GM21515 (cell line): ENCODE measurements around the gene BECN2.
"Not testable (repeated sequence)": the region's sequence is repeated elsewhere in the genome, so short reads cannot be mapped to it uniquely, and the experiment has no call there.

ENCODE experiments used
- ATAC-seq: cut with Tn5 transposase; IDR thresholded peaks from one replicate; pipeline ENCODE4 v1.9.1; 2021; ENCODE audit not compliant: unreplicated experiment

Gene BECN2

GRCh38 chr1:241976229-241976628 is 18.7 kb downstream of the BECN2 start:
- no peak for ATAC-seq

- no peak for ATAC-seq
Observed at GRCh38 chr1:241979071-241979470, 21.5 kb downstream of the BECN2 start.

GRCh38 chr1:241979926-241980325 is 22.4 kb downstream of the BECN2 start:
- no peak for ATAC-seq

- ATAC-seq: peak; percentile 63
Observed at GRCh38 chr1:241985787-241986186, 28.2 kb downstream of the BECN2 start.

DNA sequence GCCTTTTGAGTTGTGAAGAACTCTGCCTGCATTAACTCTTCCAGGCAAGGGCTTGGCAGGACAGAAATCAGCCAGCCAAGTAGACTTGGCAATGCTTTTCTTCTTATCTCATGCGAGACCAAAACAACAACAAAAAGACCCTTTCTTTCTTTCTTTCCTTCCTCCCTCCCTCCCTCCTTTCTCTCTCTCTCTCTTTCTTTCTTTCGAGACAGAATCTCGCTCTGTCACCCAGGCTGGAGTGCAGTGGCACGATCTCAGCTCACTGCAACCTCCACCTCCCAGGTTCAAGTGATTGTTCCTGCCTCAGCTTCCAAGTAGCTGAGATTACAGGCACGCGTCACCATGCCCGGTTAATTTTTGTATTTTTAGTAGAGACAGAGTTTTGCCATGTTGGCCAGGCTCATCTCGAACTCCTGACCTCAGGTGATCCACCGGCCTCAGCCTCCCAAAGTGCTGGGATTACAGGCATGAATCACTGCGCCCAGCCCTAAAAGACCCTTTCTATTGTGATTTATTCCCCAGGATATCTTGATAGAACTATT is 30.9 kb downstream of the BECN2 start:
- ATAC-seq: not testable (repeated sequence)

- no peak for ATAC-seq
Observed at GRCh38 chr1:241990040-241990439, 32.5 kb downstream of the BECN2 start.

DNA sequence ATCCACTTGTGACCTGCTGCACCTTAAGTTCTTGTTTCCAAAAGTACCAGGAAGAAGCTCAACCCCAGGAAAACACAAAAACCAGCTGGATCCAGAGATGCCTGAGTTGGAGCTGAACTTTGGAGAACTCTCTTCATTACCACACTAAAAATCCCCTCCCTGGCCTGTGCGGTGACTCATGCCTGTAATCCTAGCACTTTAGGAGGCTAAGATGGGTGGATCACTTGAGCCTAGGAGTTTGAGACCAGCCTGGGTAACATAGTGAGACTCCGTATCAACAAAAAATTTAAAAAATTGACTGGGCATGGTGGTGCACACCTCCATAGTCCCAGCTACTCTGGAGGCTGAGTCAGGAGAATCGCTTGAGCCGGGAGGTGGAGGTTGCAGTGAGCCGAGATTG is 35.2 kb downstream of the BECN2 start:
- no peak for ATAC-seq

DNA sequence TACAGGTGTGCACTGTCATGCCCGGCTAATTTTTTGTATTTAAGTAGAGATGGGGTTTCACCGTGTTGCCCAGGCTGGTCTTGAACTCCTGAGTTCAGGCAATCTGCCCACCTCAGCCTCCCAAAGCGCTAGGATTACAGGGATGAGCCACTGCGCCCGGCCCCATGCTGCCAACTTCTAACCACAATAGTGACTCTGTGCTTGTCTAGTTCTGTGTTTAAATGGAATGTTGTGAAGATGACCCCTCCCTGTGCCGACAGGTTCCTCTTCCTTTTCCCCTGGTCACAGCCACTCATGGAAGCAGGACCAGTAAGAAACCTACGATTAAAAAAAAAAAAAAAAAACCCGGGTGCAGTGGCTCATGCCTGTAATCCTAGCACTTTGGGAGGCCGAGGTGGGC is 36.6 kb downstream of the BECN2 start:
- no peak for ATAC-seq

- ATAC-seq: no peak
Observed at GRCh38 chr1:241997401-241997998, 39.9 kb downstream of the BECN2 start.

GRCh38 chr1:241998412-241998921 is 40.9 kb downstream of the BECN2 start:
- ATAC-seq: peak; percentile 81

GRCh38 chr1:241999026-241999425 is 41.5 kb downstream of the BECN2 start, which contains the start of gene MAP1LC3C:
MAP1LC3C (minus strand) TSS chr1:241999098; CDS start chr1:241999008, 90 bp downstream.
- ATAC-seq: no peak

DNA sequence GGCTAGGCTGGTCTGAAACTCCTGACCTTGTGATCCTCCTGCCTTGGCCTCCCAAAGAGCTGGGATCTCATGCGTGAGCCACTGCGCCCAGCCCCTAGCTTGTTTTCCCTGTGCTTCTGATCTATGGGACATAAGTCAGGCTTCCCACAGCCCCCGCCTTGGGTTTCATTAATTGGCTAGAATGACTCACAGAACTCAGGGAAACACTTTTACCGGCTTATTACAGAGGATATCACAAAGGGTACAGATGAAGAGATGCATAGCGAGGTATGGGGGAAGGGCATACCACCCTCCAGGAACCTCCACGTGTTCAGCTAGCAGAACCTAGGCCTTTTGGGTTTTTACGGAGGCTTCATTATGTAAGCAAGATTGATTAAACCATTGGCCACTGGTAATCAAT is 42.9 kb downstream of the BECN2 start:
- no peak for ATAC-seq

DNA sequence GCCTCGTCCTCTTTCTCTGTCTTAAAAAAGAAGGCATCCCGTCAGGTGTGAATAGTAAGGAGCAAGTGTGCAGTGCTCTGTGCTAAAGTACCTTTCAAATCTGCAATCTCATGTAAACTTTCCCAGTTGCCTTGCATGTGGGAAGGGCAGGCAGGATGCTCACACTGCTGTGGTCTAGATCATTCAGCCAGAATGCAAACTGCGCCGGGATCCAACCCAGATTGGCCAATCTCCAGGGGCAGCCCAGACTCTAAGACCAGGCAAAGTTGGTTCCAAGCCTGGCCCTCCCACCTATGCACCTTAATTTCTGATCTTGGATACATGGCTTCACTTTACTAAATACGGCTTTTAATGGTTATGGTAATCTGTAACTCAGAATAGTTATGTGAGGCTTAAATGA is 44.5 kb downstream of the BECN2 start:
- ATAC-seq: no peak

DNA sequence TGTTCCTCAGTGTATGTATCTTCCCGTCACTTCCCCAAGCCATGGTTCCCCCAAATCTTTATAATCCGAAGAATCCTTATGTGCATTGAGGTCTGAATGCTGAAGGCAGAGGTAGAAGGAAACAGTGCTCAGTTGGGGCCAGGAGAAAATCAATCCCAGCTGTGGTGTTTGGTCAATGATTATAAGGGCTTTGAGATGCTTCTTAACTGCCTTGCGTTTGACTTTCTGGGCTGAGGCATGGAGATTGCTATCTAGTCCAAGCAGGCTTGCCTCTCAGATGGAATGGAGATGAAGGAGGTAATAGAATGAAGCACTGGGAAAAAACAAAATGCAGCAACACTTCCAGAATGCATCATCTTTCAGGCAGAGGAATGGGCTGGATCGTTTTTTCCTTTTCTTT is 44.9 kb downstream of the BECN2 start:
- no peak for ATAC-seq

DNA sequence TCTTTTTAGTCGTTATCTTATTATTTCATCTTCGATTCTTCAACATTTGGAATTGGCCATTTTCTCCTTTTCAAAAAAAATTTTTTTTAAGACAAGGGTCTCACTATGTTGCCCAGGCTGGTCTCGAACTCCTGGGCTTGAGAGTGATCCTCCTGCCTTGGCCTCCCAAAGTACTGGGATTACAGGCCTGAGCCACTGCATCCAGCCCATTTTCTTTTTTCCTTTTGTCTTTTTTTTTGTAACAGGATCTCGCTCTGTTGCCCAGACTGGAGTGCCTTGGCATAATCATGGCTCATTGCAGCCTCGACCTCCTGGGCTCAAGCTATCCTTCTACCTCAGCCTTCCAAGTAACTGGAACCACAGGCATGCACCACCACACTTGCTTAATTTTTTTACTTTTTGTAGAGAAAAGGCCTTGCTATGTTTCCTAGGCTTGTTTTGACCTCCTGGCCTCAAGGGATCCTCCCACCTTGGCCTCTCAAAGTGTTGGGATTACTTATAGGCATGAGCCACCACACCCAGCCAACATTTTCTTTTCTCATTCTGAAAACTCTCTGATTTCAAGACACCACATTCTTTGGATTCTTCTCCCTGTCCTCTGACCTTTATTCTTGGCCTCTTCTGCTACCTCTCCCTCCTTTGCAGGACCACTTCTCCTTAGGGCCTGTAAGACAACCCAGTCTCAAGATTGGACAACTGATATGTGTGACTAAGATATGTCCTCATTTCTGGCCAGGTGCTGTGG is 47.4 kb downstream of the BECN2 start:
- ATAC-seq: no peak

- no peak for ATAC-seq
Observed at GRCh38 chr1:242005866-242006535, 48.4 kb downstream of the BECN2 start.

- no peak for ATAC-seq
Observed at GRCh38 chr1:242006976-242007375, 49.4 kb downstream of the BECN2 start.
